SK-N-SH (cell line): Measurements from ENCODE around the gene HK2. TPM values are rescaled to one million over a fixed set of nuclear protein-coding genes. Genes with fewer than 3 reads are reported as not detected.

Experiments
- CTCF ChIA-PET: fragments of 300-600, 350-600 bp; formaldehyde crosslinking; extraction: SDS; loops from one replicate; lab custom pipeline; 2021; lab: Yijun Ruan, JAX
- POLR2A ChIA-PET: fragments of 350-600 bp; sonication (Branson Sonifier 250); formaldehyde crosslinking; extraction: SDS; loops from one replicate; lab custom pipeline; 2020; ENCODE audit warnings: antibody characterized with exemption, inconsistent platforms; lab: Yijun Ruan, JAX
- DNase-seq: peaks from one replicate; pipeline ENCODE4 v3.0.0; 2012
- H2AFZ ChIP-seq: fragments of 200-600 bp; sonication (generic); 2 replicates; pipeline ENCODE4 v1.8.1; 2016; ENCODE audit warnings: antibody characterized with exemption, mild to moderate bottlenecking, low read depth
- H3F3A ChIP-seq: fragments of 200-600 bp; sonication (generic); replicated peaks from 2 replicates; pipeline ENCODE3; 2016; ENCODE audit warnings: antibody characterized with exemption, mild to moderate bottlenecking; ENCODE audit not compliant: insufficient read depth
- H3K27ac ChIP-seq, 2 experiments: fragments of 200-500 bp in 1 of 2; fragments of 200-600 bp in 1 of 2; sonication (Bioruptor generic) in 1 of 2; sonication (generic), shearing (Covaris generic) in 1 of 2; 2 replicates each; pipeline versions ENCODE4 v1.5.1 to v1.6.1; 2014 to 2016; ENCODE audit warnings: low read depth in 2 of 2, inconsistent platforms in 1 of 2, low read length in 1 of 2, mild to moderate bottlenecking in 1 of 2, mixed read lengths in 1 of 2
- H3K27me3 ChIP-seq: fragments of 200-600 bp; sonication (generic), shearing (Covaris generic); 2 replicates; pipeline ENCODE4 v1.6.1; 2016; ENCODE audit warnings: mixed run types; ENCODE audit not compliant: insufficient read depth
- H3K36me3 ChIP-seq, 2 experiments: fragments of 200-500 bp in 1 of 2; fragments of 200-600 bp in 1 of 2; sonication (Bioruptor generic) in 1 of 2; sonication (generic) in 1 of 2; replicated peaks in 1 of 2; 2 replicates each; pipeline versions ENCODE3 to v1.5.1; 2014 to 2016; ENCODE audit warnings: low read length in 1 of 2, mild to moderate bottlenecking in 1 of 2; ENCODE audit not compliant: insufficient read depth in 2 of 2, control insufficient read depth in 1 of 2
- H3K4me1 ChIP-seq, 2 experiments: fragments of 200-500 bp in 1 of 2; fragments of 200-600 bp in 1 of 2; sonication (Bioruptor generic) in 1 of 2; sonication (generic), shearing (Covaris generic) in 1 of 2; 2 replicates each; pipeline versions ENCODE4 v1.5.1 to v1.6.1; 2014 to 2016; ENCODE audit warnings: low read depth in 1 of 2, low read length in 1 of 2, mixed run types in 1 of 2; ENCODE audit not compliant: insufficient read depth in 2 of 2, control insufficient read depth in 1 of 2
- H3K4me2 ChIP-seq: fragments of 200-600 bp; sonication (generic), shearing (Covaris generic); 2 replicates; pipeline ENCODE4 v1.6.1; 2017; ENCODE audit warnings: mixed run types
- H3K4me3 ChIP-seq, 2 experiments: fragments of 200-500 bp in 1 of 2; fragments of 200-600 bp in 1 of 2; sonication (Bioruptor generic) in 1 of 2; sonication (generic), shearing (Covaris generic) in 1 of 2; 2 replicates each; pipeline versions ENCODE4 v1.5.1 to v1.8.1; 2014 to 2016; ENCODE audit warnings: low read depth in 2 of 2, inconsistent platforms in 1 of 2, low read length in 1 of 2, mild to moderate bottlenecking in 1 of 2, mixed read lengths in 1 of 2, moderate library complexity in 1 of 2
- H3K79me2 ChIP-seq: fragments of 200-600 bp; sonication (generic); 2 replicates; pipeline ENCODE4 v1.8.1; 2017; ENCODE audit warnings: mild to moderate bottlenecking; ENCODE audit not compliant: insufficient read depth
- H3K9ac ChIP-seq: fragments of 200-600 bp; sonication (generic); 2 replicates; pipeline ENCODE4 v1.6.1; 2017; ENCODE audit warnings: mixed run types
- H3K9me2 ChIP-seq: fragments of 200-600 bp; sonication (generic); 2 replicates; pipeline ENCODE4 v1.6.1; 2017; ENCODE audit warnings: mixed run types
- H3K9me3 ChIP-seq: fragments of 200-600 bp; sonication (generic); 2 replicates; pipeline ENCODE4 v1.6.1; 2017; ENCODE audit warnings: mixed run types, mild to moderate bottlenecking, moderate library complexity
- H4K20me1 ChIP-seq: fragments of 200-600 bp; sonication (generic); 2 replicates; pipeline ENCODE4 v1.6.1; 2017; ENCODE audit warnings: mild to moderate bottlenecking, mixed run types; ENCODE audit not compliant: insufficient read depth
- CHD2 ChIP-seq: fragments of 150-350 bp; IDR thresholded peaks from 2 replicates; pipeline ENCODE4 v1.6.1; 2018; ENCODE audit warnings: low read length; ENCODE audit not compliant: partially characterized antibody
- ELF1 ChIP-seq: IDR thresholded peaks from 2 replicates; pipeline ENCODE4 v1.4.0; 2012
- EZH2phosphoT487 ChIP-seq: fragments of 200-600 bp; sonication (generic); IDR thresholded peaks from 2 replicates; pipeline ENCODE4 v1.6.1; 2017; ENCODE audit warnings: low read depth, mixed run types, mild to moderate bottlenecking, antibody characterized with exemption, moderate library complexity, borderline replicate concordance
- FOSL2 ChIP-seq: IDR thresholded peaks from 2 replicates; pipeline ENCODE4 v1.4.0; 2012; ENCODE audit warnings: low read depth, mild to moderate bottlenecking, moderate library complexity, borderline replicate concordance
- FOXM1 ChIP-seq: IDR thresholded peaks from 2 replicates; pipeline ENCODE4 v1.4.0; 2012; ENCODE audit warnings: low read depth, mild to moderate bottlenecking
- GABPA ChIP-seq: IDR thresholded peaks from 2 replicates; pipeline ENCODE4 v1.4.0; 2012; ENCODE audit warnings: low read depth, mild to moderate bottlenecking
- GATA2 ChIP-seq: sonication (generic); formaldehyde crosslinking; IDR thresholded peaks from 2 replicates; pipeline ENCODE4 v1.5.0; 2020; ENCODE audit warnings: mild to moderate bottlenecking, missing genetic modification reagents
- MEF2A ChIP-seq: IDR thresholded peaks from 2 replicates; pipeline ENCODE4 v1.4.0; 2012; ENCODE audit warnings: low read depth, borderline replicate concordance
- RCOR1 ChIP-seq: fragments of 150-350 bp; IDR thresholded peaks from 2 replicates; pipeline ENCODE4 v1.6.1; 2017; ENCODE audit warnings: antibody characterized with exemption, low read length
- RXRA ChIP-seq: IDR thresholded peaks from 2 replicates; pipeline ENCODE4 v1.4.0; 2012; ENCODE audit warnings: low read depth, mild to moderate bottlenecking, borderline replicate concordance
- SIN3A ChIP-seq: IDR thresholded peaks from 2 replicates; pipeline ENCODE4 v1.6.1; 2012; ENCODE audit warnings: low read depth, mild to moderate bottlenecking, low read length, moderate library complexity, borderline replicate concordance
- SMC3 ChIP-seq: IDR thresholded peaks from 2 replicates; pipeline ENCODE4 v1.6.1; 2012; ENCODE audit warnings: low read depth, low read length, improper control_type of control experiment
- TCF12 ChIP-seq: IDR thresholded peaks from 2 replicates; pipeline ENCODE4 v1.4.0; 2012
- YY1 ChIP-seq: IDR thresholded peaks from 2 replicates; pipeline ENCODE4 v1.4.0; 2012; ENCODE audit warnings: low read depth, mild to moderate bottlenecking
- polyA plus RNA-seq, 3 experiments: library from polyadenylated mRNA; depleted of rRNA; stranded (reverse); fragments of >200 nt; gene quantifications; 2 replicates each; pipeline ENCODE4 v1.2.3, GENCODE V29; 2012
- TF ChIP-seq, protein P1 (sequence below): IDR thresholded peaks from 2 replicates; pipeline ENCODE4 v1.4.0; 2012; ENCODE audit warnings: low read depth
- TF ChIP-seq, protein P2 (sequence below): fragments of 150-350 bp; IDR thresholded peaks from 2 replicates; pipeline ENCODE4 v1.6.1; 2017; ENCODE audit warnings: antibody characterized with exemption, low read length, low read depth, borderline replicate concordance
- TF ChIP-seq, protein P3 (sequence below): IDR thresholded peaks from 2 replicates; pipeline ENCODE4 v1.4.0; 2012; ENCODE audit warnings: low read depth, borderline replicate concordance

The HK2 gene
- polyA plus RNA-seq, 1 of the 3 experiments (the other 2 are of a cell fraction): 13.5 TPM

DNA sequence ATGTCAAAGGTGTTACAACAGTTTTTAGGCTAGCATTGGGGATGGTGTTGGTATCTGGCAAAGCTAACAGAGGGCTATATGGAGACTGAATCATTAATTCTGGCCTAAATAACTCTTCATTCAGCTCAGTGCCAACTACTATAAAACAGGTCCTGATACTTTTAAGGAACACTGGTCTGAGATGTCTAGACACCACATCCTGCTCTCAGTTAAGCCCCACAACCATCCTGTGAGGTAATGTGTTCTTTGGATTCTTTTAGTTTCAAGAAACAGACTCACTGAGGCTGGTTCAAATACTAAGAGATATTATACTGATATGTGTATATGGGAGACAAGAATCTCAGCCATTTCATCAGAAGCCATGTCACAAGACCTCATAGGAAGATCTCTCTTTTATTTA lies 14.2 kb upstream of the HK2 start:
- H3K4me2 ChIP-seq: no peak overlapping the region
- CTCF ChIA-PET: interaction anchor here (5.0 kb wide), 1 partner anchor 16 kb away, joined by 26 read pairs; the partner anchor contains the start of gene HK2
- H3K79me2 ChIP-seq: no peaks in the 10 kb centered on the region
- H3K36me3 ChIP-seq: no peaks in the 10 kb centered on the region
- no peak overlapping the region for H3K27ac ChIP-seq
- no peak for DNase-seq
- no peak for TF ChIP-seq YY1
- TF ChIP-seq, protein P1, sequence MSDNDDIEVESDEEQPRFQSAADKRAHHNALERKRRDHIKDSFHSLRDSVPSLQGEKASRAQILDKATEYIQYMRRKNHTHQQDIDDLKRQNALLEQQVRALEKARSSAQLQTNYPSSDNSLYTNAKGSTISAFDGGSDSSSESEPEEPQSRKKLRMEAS: no peak
- no peak for TF ChIP-seq GATA2 (CRISPR knock-in tag)
- TF ChIP-seq, protein P2, sequence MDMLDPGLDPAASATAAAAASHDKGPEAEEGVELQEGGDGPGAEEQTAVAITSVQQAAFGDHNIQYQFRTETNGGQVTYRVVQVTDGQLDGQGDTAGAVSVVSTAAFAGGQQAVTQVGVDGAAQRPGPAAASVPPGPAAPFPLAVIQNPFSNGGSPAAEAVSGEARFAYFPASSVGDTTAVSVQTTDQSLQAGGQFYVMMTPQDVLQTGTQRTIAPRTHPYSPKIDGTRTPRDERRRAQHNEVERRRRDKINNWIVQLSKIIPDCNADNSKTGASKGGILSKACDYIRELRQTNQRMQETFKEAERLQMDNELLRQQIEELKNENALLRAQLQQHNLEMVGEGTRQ: no peak
- no peak for TF ChIP-seq TCF12
- TF ChIP-seq ELF1: no peak
- TF ChIP-seq FOXM1: no peak
- TF ChIP-seq EZH2phosphoT487: no peak
- TF ChIP-seq SIN3A: no peak
- TF ChIP-seq SMC3: no peak
- TF ChIP-seq MEF2A: no peak
- TF ChIP-seq RXRA: no peak
- TF ChIP-seq CHD2: no peak
- TF ChIP-seq FOSL2: no peak
- no peak for TF ChIP-seq GABPA
- TF ChIP-seq, protein P3, sequence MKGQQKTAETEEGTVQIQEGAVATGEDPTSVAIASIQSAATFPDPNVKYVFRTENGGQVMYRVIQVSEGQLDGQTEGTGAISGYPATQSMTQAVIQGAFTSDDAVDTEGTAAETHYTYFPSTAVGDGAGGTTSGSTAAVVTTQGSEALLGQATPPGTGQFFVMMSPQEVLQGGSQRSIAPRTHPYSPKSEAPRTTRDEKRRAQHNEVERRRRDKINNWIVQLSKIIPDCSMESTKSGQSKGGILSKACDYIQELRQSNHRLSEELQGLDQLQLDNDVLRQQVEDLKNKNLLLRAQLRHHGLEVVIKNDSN: no peak
- no peak for TF ChIP-seq RCOR1
- H3K4me3 ChIP-seq: no peak overlapping the region
- H3K4me1 ChIP-seq: peaks cover 4 to 24% of the 10 kb centered on the region in 2 experiments; a peak in 3 of 4 replicates
- H3F3A ChIP-seq: no peaks in the 10 kb centered on the region
- no peaks in the 10 kb centered on the region for H4K20me1 ChIP-seq
- no peaks in the 10 kb centered on the region for H3K9me2 ChIP-seq
- no peaks in the 10 kb centered on the region for H3K27me3 ChIP-seq
- no peak overlapping the region for H2AFZ ChIP-seq
- H3K9me3 ChIP-seq: no peaks in the 10 kb centered on the region
- H3K9ac ChIP-seq: no peak overlapping the region
- POLR2A ChIA-PET: no interaction called here
